SU-DHL-6 (cell line): ENCODE data around the gene NOTCH4.

Source experiments
- H2AFZ ChIP-seq: fragments of 200-600 bp; sonication (generic); 2 replicates; pipeline ENCODE4 v1.6.1; 2014; ENCODE audit warnings: low read depth, mild to moderate bottlenecking, moderate library complexity, mixed read lengths, antibody characterized with exemption, low read length; ENCODE audit not compliant: severe bottlenecking
- H3F3A ChIP-seq: fragments of 200-600 bp; shearing (Covaris generic); 2 replicates; pipeline ENCODE4 v1.6.0; 2016; ENCODE audit warnings: antibody characterized with exemption, mild to moderate bottlenecking; ENCODE audit not compliant: insufficient read depth
- H3K27ac ChIP-seq: fragments of 200-600 bp; sonication (generic); 2 replicates; pipeline ENCODE4 v1.5.1; 2016; ENCODE audit warnings: low read depth, mild to moderate bottlenecking, low read length, moderate library complexity, mixed read lengths
- H3K27me3 ChIP-seq: fragments of 200-600 bp; sonication (generic), shearing (Covaris generic); 2 replicates; pipeline ENCODE4 v1.6.0; 2014; ENCODE audit warnings: mild to moderate bottlenecking, low read length
- H3K36me3 ChIP-seq: fragments of 200-600 bp; sonication (generic); 2 replicates; pipeline ENCODE4 v1.6.1; 2014; ENCODE audit warnings: mild to moderate bottlenecking, low read length, mixed read lengths
- H3K4me2 ChIP-seq: fragments of 300-600, 200-600 bp; shearing (Covaris generic), sonication (generic); 2 replicates; pipeline ENCODE4 v1.6.0; 2014; ENCODE audit warnings: low read length, low read depth, mild to moderate bottlenecking; ENCODE audit not compliant: poor library complexity, severe bottlenecking
- H3K4me3 ChIP-seq: fragments of 200-600 bp; sonication (generic); 2 replicates; pipeline ENCODE4 v1.5.1; 2014; ENCODE audit warnings: antibody characterized with exemption, low read length, mild to moderate bottlenecking, mixed read lengths; ENCODE audit not compliant: insufficient read depth, poor library complexity, severe bottlenecking
- H3K79me2 ChIP-seq: fragments of 200-600 bp; sonication (generic); 2 replicates; pipeline ENCODE4 v1.6.1; 2014; ENCODE audit warnings: mild to moderate bottlenecking, low read length, moderate library complexity; ENCODE audit not compliant: insufficient read depth
- H3K9ac ChIP-seq: fragments of 200-600 bp; sonication (generic); 2 replicates; pipeline ENCODE4 v1.7.0; 2014; ENCODE audit warnings: mild to moderate bottlenecking, low read length
- H3K9me2 ChIP-seq: fragments of 200-600 bp; sonication (generic); replicated peaks from 2 replicates; pipeline ENCODE4 v1.6.1; 2014; ENCODE audit warnings: low read length; ENCODE audit not compliant: insufficient read depth
- H3K9me3 ChIP-seq: fragments of 200-600 bp; sonication (generic); 2 replicates; pipeline ENCODE4 v1.6.1; 2014; ENCODE audit warnings: low read length, mixed read lengths; ENCODE audit not compliant: insufficient read depth
- H4K20me1 ChIP-seq: fragments of 200-600 bp; sonication (generic); 2 replicates; pipeline ENCODE4 v1.6.1; 2014; ENCODE audit warnings: low read depth, mild to moderate bottlenecking, antibody characterized with exemption, low read length, moderate library complexity, mixed read lengths
- EZH2phosphoT487 ChIP-seq: fragments of 200-600 bp; sonication (generic), shearing (Covaris generic); conservative IDR thresholded peaks from 2 replicates; pipeline ENCODE4 v1.6.1; 2018; ENCODE audit warnings: mild to moderate bottlenecking, antibody characterized with exemption, low read length, moderate library complexity, mixed read lengths
- TF ChIP-seq, protein P1 (sequence below): fragments of 200-600 bp; sonication (generic); IDR thresholded peaks from one replicate; pipeline ENCODE4 v1.5.1; 2017; ENCODE audit warnings: antibody characterized with exemption, mild to moderate bottlenecking, low read length, moderate library complexity; ENCODE audit not compliant: insufficient read depth, poor library complexity, severe bottlenecking

NOTCH4 gene

DNA sequence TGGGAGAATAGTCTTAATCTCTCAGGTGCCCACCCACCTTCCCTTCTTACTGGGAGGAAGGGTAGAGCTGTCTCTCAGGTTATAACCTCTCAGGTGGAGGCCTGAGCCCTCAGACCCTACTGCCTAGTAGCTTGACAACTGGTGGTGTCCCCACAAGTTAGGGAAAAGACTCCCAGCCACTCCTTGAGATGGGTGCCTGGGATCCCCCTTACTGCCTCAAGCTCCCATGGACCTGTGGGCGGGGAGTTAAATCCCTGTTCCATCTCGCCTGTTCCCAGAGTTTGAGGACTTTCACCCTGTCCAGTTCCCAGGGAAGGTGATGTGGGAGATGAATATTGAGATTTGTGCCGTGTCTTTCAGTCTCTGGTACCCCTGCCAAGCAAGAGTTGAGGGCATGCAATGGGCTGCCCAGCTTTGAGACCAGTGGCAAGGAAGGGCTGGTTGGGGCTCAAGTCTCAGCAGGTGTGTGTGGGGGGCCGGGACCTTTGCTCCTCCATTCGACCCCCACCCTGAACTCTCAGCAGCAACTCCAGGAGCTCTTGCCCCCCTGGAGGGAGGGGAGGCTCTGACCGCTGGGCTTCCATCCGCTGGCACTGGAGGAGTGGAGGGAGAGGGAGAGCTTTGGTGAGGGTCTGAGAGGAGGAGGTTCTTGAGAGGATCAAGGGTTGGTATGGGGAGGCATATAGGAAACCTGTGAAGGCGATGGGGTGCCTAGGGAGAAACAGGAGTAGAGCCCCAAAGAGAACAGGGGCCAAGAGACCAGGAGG is 32.8 kb downstream of the NOTCH4 start:
- TF ChIP-seq EZH2phosphoT487 = no peak
- TF ChIP-seq, protein P1, sequence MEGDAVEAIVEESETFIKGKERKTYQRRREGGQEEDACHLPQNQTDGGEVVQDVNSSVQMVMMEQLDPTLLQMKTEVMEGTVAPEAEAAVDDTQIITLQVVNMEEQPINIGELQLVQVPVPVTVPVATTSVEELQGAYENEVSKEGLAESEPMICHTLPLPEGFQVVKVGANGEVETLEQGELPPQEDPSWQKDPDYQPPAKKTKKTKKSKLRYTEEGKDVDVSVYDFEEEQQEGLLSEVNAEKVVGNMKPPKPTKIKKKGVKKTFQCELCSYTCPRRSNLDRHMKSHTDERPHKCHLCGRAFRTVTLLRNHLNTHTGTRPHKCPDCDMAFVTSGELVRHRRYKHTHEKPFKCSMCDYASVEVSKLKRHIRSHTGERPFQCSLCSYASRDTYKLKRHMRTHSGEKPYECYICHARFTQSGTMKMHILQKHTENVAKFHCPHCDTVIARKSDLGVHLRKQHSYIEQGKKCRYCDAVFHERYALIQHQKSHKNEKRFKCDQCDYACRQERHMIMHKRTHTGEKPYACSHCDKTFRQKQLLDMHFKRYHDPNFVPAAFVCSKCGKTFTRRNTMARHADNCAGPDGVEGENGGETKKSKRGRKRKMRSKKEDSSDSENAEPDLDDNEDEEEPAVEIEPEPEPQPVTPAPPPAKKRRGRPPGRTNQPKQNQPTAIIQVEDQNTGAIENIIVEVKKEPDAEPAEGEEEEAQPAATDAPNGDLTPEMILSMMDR = no peak
- peak overlapping the region; percentile 87 for H3K27ac ChIP-seq
- H3K9me3 ChIP-seq = no peaks in the 10 kb centered on the region

DNA sequence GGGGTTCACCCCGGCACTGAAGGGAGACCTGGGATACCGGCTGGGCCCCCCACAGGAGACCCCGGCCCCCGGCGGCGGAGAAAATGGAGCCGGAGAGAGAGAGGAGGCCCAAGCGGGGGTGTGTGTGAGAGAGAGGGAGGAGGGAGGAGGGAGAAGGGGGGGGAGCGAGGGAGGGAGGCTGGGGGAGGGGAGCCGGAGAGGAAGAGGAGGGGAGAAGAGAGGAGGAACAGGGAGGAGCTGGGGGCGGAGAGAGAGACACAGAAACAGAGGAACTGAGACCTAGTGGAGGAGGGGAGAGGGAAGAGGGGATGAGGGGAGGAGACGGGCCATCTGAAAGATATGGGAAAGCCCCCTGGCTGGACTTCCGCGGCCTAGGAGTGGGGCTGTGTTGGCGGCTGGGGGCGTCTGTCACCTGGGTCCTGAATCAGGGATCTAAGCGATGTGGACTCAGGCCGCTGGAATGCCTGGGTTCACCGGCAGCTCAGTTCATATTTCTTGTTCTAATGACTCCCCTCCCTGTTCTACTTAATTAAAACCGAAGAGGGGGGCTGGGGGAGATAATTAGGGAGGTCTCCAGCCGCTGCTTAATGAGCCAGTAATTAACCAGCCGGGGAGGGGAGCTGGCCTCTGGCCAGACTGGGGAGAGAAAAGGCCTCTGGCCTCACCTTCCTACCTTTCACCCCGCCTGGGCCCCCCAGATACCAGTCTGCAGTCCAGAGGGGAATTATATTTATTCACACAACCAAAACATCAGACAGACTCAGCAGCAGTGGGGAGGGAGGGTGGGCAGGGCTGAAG is 33.6 kb downstream of the NOTCH4 start, which contains the start of gene PBX2:
Gene PBX2 (minus strand): TSS at position 149 of the 798 bp plus-strand sequence. CDS start 287 bp downstream, outside the sequence.
- no peak within 1 kb of the TSS for H2AFZ ChIP-seq
- peak within 1 kb of the TSS; percentile 91 for H3K9ac ChIP-seq
- H3K27ac ChIP-seq = peak within 1 kb of the TSS; percentile 87
- H3K27me3 ChIP-seq = no peaks in the 10 kb centered on the region
- peaks cover 30% of the 10 kb centered on the region for H3K79me2 ChIP-seq
- H4K20me1 ChIP-seq = no peaks in the 10 kb centered on the region
- peaks cover 30% of the 10 kb centered on the region for H3F3A ChIP-seq
- no peaks in the 10 kb centered on the region for H3K9me2 ChIP-seq
- no peaks in the 10 kb centered on the region for H3K9me3 ChIP-seq
- TF ChIP-seq, protein P1 = no peak
- no peak for TF ChIP-seq EZH2phosphoT487
- no peaks in the 10 kb centered on the region for H3K36me3 ChIP-seq
- H3K4me2 ChIP-seq = peak within 1 kb of the TSS; percentile 95
- H3K4me3 ChIP-seq = peak within 1 kb of the TSS; percentile 60

More for the DNA sequence above, 32.8 kb downstream of the NOTCH4 start:
- H3K4me3 ChIP-seq = peak overlapping the region; percentile 60
- no peaks in the 10 kb centered on the region for H3K27me3 ChIP-seq
- no peaks in the 10 kb centered on the region for H3K36me3 ChIP-seq
- H2AFZ ChIP-seq = no peak overlapping the region
- H3K4me2 ChIP-seq = peak overlapping the region; percentile 95
- H3K79me2 ChIP-seq = peaks cover 30% of the 10 kb centered on the region
- H4K20me1 ChIP-seq = no peaks in the 10 kb centered on the region
- no peaks in the 10 kb centered on the region for H3K9me2 ChIP-seq
- H3F3A ChIP-seq = peaks cover 32% of the 10 kb centered on the region
- peak overlapping the region; percentile 91 for H3K9ac ChIP-seq

DNA sequence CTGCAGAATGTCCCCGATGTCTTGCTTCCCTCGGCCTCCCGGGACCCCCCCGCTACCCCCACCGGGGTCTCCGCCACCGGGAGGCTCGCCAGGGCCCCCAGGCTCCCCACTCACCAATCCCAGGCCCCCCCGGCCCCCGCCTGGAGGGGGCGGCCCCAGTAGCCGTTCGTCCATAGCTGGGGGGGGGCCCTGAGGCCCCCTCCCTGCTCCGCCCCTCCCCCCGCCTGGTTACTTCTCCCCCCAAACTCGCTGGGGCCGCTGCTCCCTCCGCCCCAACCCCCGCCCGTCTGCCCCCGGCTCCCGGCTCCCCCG is 34.2 kb downstream of the NOTCH4 start:
- Histone ChIP-seq H3F3A (peaks cover 29% of the 10 kb centered on the region), H2AFZ (no peak overlapping the region), H3K4me2 (peak overlapping the region; percentile 95), H3K9ac (peak overlapping the region; percentile 91), H3K27me3 (no peaks in the 10 kb centered on the region), H3K4me3 (peak overlapping the region; percentile 59), H3K36me3 (no peaks in the 10 kb centered on the region), H3K9me3 (no peaks in the 10 kb centered on the region), H3K9me2 (no peaks in the 10 kb centered on the region), H3K79me2 (peaks cover 30% of the 10 kb centered on the region), H3K27ac (peak overlapping the region; percentile 87), H4K20me1 (no peaks in the 10 kb centered on the region)
- TF ChIP-seq EZH2phosphoT487 = no peak
- TF ChIP-seq, protein P1 = no peak
